SK-N-SH treated with all-trans-retinoic acid at 6 μM for 48 hours (cell line): ENCODE measurements around the gene PTGIS.

Experiments
- ATAC-seq: fragments of 200-7000 bp; cut with Tn5 transposase; 3 replicates; pipeline ENCODE4 v1.9.1; 2020; ENCODE audit warnings: mild to moderate bottlenecking, moderate library complexity
- ARNTL ChIP-seq: fragments of 450-650 bp; formaldehyde crosslinking; IDR thresholded peaks from 2 replicates; pipeline ENCODE4 v1.5.0; 2020; ENCODE audit warnings: low read depth, mild to moderate bottlenecking, moderate library complexity, borderline replicate concordance
- BACH2 ChIP-seq: fragments of 250-450 bp; sonication (Bioruptor Pico); IDR thresholded peaks from 2 replicates; pipeline ENCODE4 v1.9.0; 2021; ENCODE audit warnings: mild to moderate bottlenecking, borderline replicate concordance
- CSDC2 ChIP-seq: fragments of 250-450 bp; sonication (Bioruptor Pico); IDR thresholded peaks from 2 replicates; pipeline ENCODE4 v1.5.0; 2020; ENCODE audit warnings: mild to moderate bottlenecking, moderate library complexity
- ESRRG ChIP-seq: fragments of 250-450 bp; sonication (Bioruptor Pico); IDR thresholded peaks from 2 replicates; pipeline ENCODE4 v1.6.1; 2021; ENCODE audit warnings: mild to moderate bottlenecking
- OSR1 ChIP-seq: fragments of 250-450 bp; sonication (Bioruptor Pico); IDR thresholded peaks from 2 replicates; pipeline ENCODE4 v1.8.0; 2022; ENCODE audit warnings: moderate library complexity, mild to moderate bottlenecking, inconsistent platforms
- POU6F1 ChIP-seq: fragments of 250-450 bp; sonication (Bioruptor Pico); IDR thresholded peaks from 2 replicates; pipeline ENCODE4 v1.8.0; 2021; ENCODE audit warnings: low read depth, mild to moderate bottlenecking, moderate library complexity, borderline replicate concordance
- PPARA ChIP-seq: fragments of 250-450 bp; sonication (Bioruptor Pico); IDR thresholded peaks from 2 replicates; pipeline ENCODE4 v1.5.0; 2020; ENCODE audit warnings: mild to moderate bottlenecking, borderline replicate concordance
- RARB ChIP-seq: fragments of 250-450 bp; sonication (Bioruptor Pico); IDR thresholded peaks from 2 replicates; pipeline ENCODE4 v1.8.0; 2021; ENCODE audit warnings: mild to moderate bottlenecking, moderate library complexity
- SNAI2 ChIP-seq: fragments of 250-450 bp; sonication (Bioruptor Pico); IDR thresholded peaks from 2 replicates; pipeline ENCODE4 v1.5.0; 2020; ENCODE audit warnings: mild to moderate bottlenecking, moderate library complexity
- TCF4 ChIP-seq: fragments of 250-450 bp; sonication (Bioruptor Pico); IDR thresholded peaks from 2 replicates; pipeline ENCODE4 v1.8.0; 2021; ENCODE audit warnings: mild to moderate bottlenecking, moderate library complexity, borderline replicate concordance
- TOX ChIP-seq: fragments of 250-450 bp; sonication (Bioruptor Pico); IDR thresholded peaks from 2 replicates; pipeline ENCODE4 v1.8.0; 2021; ENCODE audit warnings: mild to moderate bottlenecking, moderate library complexity, borderline replicate concordance
- ZC3H10 ChIP-seq: fragments of 250-450 bp; sonication (Bioruptor Pico); IDR thresholded peaks from 2 replicates; pipeline ENCODE4 v1.5.1; 2021; ENCODE audit warnings: mild to moderate bottlenecking, moderate library complexity
- ZFP3 ChIP-seq: fragments of 250-450 bp; sonication (Bioruptor Pico); IDR thresholded peaks from 2 replicates; pipeline ENCODE4 v1.5.0; 2020; ENCODE audit warnings: mild to moderate bottlenecking, moderate library complexity
- ZFP30 ChIP-seq: fragments of 450-650 bp; formaldehyde crosslinking; IDR thresholded peaks from 2 replicates; pipeline ENCODE4 v1.5.0; 2022; ENCODE audit warnings: mild to moderate bottlenecking, moderate library complexity
- ZNF70 ChIP-seq: fragments of 450-650 bp; formaldehyde crosslinking; IDR thresholded peaks from 2 replicates; pipeline ENCODE4 v1.5.0; 2020; ENCODE audit warnings: mild to moderate bottlenecking, moderate library complexity
- TF ChIP-seq, protein P1 (sequence below): fragments of 250-450 bp; sonication (Bioruptor Pico); IDR thresholded peaks from 2 replicates; pipeline ENCODE4 v1.8.0; 2020; ENCODE audit warnings: mild to moderate bottlenecking, moderate library complexity, borderline replicate concordance
- TF ChIP-seq, protein P2 (sequence below): fragments of 250-450 bp; sonication (Bioruptor Pico); IDR thresholded peaks from 2 replicates; pipeline ENCODE4 v1.5.1; 2021; ENCODE audit warnings: mild to moderate bottlenecking, moderate library complexity
- TF ChIP-seq, protein P3 (sequence below): fragments of 250-450 bp; sonication (Bioruptor Pico); IDR thresholded peaks from 2 replicates; pipeline ENCODE4 v1.5.0; 2020; ENCODE audit warnings: mild to moderate bottlenecking, moderate library complexity

PTGIS gene

GRCh38 chr20:49599746-49600113, 31.8 kb upstream of the PTGIS start:
- TF ChIP-seq RARB (CRISPR knock-in tag) (no peak), POU6F1 (CRISPR knock-in tag) (no peak), ZC3H10 (CRISPR knock-in tag) (no peak), ARNTL (CRISPR knock-in tag) (no peak), SNAI2 (no peak), ZFP3 (CRISPR knock-in tag) (no peak), ZFP30 (no peak), BACH2 (CRISPR knock-in tag) (no peak), OSR1 (CRISPR knock-in tag) (no peak), TCF4 (CRISPR knock-in tag) (no peak)
- TF ChIP-seq, protein P1, sequence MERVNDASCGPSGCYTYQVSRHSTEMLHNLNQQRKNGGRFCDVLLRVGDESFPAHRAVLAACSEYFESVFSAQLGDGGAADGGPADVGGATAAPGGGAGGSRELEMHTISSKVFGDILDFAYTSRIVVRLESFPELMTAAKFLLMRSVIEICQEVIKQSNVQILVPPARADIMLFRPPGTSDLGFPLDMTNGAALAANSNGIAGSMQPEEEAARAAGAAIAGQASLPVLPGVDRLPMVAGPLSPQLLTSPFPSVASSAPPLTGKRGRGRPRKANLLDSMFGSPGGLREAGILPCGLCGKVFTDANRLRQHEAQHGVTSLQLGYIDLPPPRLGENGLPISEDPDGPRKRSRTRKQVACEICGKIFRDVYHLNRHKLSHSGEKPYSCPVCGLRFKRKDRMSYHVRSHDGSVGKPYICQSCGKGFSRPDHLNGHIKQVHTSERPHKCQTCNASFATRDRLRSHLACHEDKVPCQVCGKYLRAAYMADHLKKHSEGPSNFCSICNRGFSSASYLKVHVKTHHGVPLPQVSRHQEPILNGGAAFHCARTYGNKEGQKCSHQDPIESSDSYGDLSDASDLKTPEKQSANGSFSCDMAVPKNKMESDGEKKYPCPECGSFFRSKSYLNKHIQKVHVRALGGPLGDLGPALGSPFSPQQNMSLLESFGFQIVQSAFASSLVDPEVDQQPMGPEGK, result no peak
- TF ChIP-seq, protein P2, sequence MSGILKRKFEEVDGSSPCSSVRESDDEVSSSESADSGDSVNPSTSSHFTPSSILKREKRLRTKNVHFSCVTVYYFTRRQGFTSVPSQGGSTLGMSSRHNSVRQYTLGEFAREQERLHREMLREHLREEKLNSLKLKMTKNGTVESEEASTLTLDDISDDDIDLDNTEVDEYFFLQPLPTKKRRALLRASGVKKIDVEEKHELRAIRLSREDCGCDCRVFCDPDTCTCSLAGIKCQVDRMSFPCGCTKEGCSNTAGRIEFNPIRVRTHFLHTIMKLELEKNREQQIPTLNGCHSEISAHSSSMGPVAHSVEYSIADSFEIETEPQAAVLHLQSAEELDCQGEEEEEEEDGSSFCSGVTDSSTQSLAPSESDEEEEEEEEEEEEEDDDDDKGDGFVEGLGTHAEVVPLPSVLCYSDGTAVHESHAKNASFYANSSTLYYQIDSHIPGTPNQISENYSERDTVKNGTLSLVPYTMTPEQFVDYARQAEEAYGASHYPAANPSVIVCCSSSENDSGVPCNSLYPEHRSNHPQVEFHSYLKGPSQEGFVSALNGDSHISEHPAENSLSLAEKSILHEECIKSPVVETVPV (CRISPR knock-in tag), result no peak
- no peak for ATAC-seq

DNA sequence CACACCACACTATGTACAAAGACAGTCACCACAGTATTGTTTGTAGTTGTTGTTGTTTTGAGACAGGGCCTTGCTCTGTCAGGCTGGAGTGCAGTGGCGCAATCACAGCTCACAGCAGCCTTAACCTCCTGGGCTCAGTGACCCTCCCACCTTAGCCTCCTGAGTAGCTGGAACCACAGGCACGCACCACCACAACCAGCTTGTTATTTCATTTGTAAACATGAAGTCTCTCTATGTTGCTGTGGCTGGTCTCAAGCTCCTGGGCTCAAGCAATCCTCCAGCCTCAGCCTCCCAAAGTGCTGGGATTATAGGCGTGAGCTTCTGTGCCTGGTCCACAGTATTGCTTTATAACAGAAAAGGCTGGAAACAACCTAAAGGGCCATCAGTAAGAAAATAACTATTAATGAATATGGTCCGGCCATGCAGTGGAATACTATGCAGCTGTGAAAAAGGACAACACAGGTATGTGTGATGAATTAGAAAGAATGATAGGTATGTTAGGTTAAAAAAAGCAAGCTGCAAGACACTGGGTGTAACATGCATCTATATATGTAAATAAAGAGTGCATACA, 30.0 kb upstream of the PTGIS start:
- TF ChIP-seq CSDC2 (CRISPR knock-in tag) (no peak), RARB (CRISPR knock-in tag) (no peak), TOX (CRISPR knock-in tag) (no peak), ZC3H10 (CRISPR knock-in tag) (no peak), BACH2 (CRISPR knock-in tag) (no peak), TCF4 (CRISPR knock-in tag) (no peak), PPARA (CRISPR knock-in tag) (no peak), SNAI2 (no peak), ESRRG (no peak), ZFP30 (no peak), ZNF70 (CRISPR knock-in tag) (no peak)
- TF ChIP-seq, protein P3, sequence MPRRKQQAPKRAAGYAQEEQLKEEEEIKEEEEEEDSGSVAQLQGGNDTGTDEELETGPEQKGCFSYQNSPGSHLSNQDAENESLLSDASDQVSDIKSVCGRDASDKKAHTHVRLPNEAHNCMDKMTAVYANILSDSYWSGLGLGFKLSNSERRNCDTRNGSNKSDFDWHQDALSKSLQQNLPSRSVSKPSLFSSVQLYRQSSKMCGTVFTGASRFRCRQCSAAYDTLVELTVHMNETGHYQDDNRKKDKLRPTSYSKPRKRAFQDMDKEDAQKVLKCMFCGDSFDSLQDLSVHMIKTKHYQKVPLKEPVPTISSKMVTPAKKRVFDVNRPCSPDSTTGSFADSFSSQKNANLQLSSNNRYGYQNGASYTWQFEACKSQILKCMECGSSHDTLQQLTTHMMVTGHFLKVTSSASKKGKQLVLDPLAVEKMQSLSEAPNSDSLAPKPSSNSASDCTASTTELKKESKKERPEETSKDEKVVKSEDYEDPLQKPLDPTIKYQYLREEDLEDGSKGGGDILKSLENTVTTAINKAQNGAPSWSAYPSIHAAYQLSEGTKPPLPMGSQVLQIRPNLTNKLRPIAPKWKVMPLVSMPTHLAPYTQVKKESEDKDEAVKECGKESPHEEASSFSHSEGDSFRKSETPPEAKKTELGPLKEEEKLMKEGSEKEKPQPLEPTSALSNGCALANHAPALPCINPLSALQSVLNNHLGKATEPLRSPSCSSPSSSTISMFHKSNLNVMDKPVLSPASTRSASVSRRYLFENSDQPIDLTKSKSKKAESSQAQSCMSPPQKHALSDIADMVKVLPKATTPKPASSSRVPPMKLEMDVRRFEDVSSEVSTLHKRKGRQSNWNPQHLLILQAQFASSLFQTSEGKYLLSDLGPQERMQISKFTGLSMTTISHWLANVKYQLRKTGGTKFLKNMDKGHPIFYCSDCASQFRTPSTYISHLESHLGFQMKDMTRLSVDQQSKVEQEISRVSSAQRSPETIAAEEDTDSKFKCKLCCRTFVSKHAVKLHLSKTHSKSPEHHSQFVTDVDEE (CRISPR knock-in tag), result no peak
- TF ChIP-seq, protein P1, result no peak
- TF ChIP-seq, protein P2 (CRISPR knock-in tag), result no peak
- TF ChIP-seq, all 23 proteins: peak for 0
- ATAC-seq, result no peak
